Endothelial cell (in vitro differentiated cells): ENCODE measurements around the gene PAM16. TPM values are rescaled to one million over a fixed set of nuclear protein-coding genes. Genes with fewer than 3 reads are reported as not detected.

Experiments used
- DNase-seq: peaks from one replicate; pipeline ENCODE4 v3.0.0; 2021; ENCODE audit warnings: low spot score
- H3K27ac Mint-ChIP-seq: one replicate; pipeline ENCODE4 v1.8.0; 2021; ENCODE audit warnings: mixed read lengths, inconsistent platforms; ENCODE audit not compliant: unreplicated experiment
- H3K27me3 Mint-ChIP-seq: one replicate; pipeline ENCODE4 v1.8.0; 2021; ENCODE audit warnings: mild to moderate bottlenecking, moderate library complexity, mixed read lengths, inconsistent platforms; ENCODE audit not compliant: unreplicated experiment
- H3K36me3 Mint-ChIP-seq: one replicate; pipeline ENCODE4 v1.8.0; 2021; ENCODE audit warnings: mild to moderate bottlenecking, low read depth, mixed read lengths, inconsistent platforms; ENCODE audit not compliant: unreplicated experiment
- H3K4me1 Mint-ChIP-seq: one replicate; pipeline ENCODE4 v1.8.0; 2021; ENCODE audit warnings: mild to moderate bottlenecking, mixed read lengths, inconsistent platforms; ENCODE audit not compliant: unreplicated experiment
- H3K4me3 Mint-ChIP-seq: one replicate; pipeline ENCODE4 v1.8.0; 2021; ENCODE audit warnings: mild to moderate bottlenecking, mixed read lengths, inconsistent platforms; ENCODE audit not compliant: unreplicated experiment
- H3K9me3 Mint-ChIP-seq: one replicate; pipeline ENCODE4 v1.8.0; 2021; ENCODE audit warnings: mixed read lengths, inconsistent platforms; ENCODE audit not compliant: unreplicated experiment
- CTCF ChIP-seq: fragments of 200-600 bp; sonication (generic); IDR thresholded peaks from one replicate; pipeline ENCODE4 v1.5.0; 2021; ENCODE audit warnings: antibody characterized with exemption; ENCODE audit not compliant: unreplicated experiment
- total RNA-seq: library from RNA; stranded (reverse); fragmentation: NEBNext Ultra II Directional; extraction: Animal tissue kit (Norgen Biotek cat#: 25700); gene quantifications from one replicate; pipeline ENCODE4 v1.2.1, GENCODE V29; 2021; ENCODE audit not compliant: unreplicated experiment

Gene PAM16
- total RNA-seq, 1 donor from 2014 or later = 29.5 TPM

GRCh38 chr16:4365014-4365406 is 13.9 kb upstream of the PAM16 start:
- TF ChIP-seq CTCF = no peak
- Mint-ChIP-seq H3K4me3 (no peak overlapping the region), H3K36me3 (peaks cover 4% of the 10 kb centered on the region), H3K27me3 (peaks cover 6% of the 10 kb centered on the region), H3K9me3 (no peaks in the 10 kb centered on the region), H3K27ac (no peak overlapping the region), H3K4me1 (no peaks in the 10 kb centered on the region)
- no peak for DNase-seq

- H3K27me3 Mint-ChIP-seq = peaks cover 6% of the 10 kb centered on the region
- no peak overlapping the region for H3K27ac Mint-ChIP-seq
- peaks cover 4% of the 10 kb centered on the region for H3K36me3 Mint-ChIP-seq
- no peaks in the 10 kb centered on the region for H3K9me3 Mint-ChIP-seq
- no peak for DNase-seq
- TF ChIP-seq CTCF = no peak
- H3K4me1 Mint-ChIP-seq = no peaks in the 10 kb centered on the region
- no peak overlapping the region for H3K4me3 Mint-ChIP-seq
These were observed 13.3 kb upstream of the PAM16 start for GRCh38 chr16:4364196-4365013.

- no peak for DNase-seq
- no peak for TF ChIP-seq CTCF
- H3K36me3 Mint-ChIP-seq = peaks cover 4% of the 10 kb centered on the region
- no peaks in the 10 kb centered on the region for H3K9me3 Mint-ChIP-seq
- no peaks in the 10 kb centered on the region for H3K4me1 Mint-ChIP-seq
- peak overlapping the region; percentile 56 for H3K4me3 Mint-ChIP-seq
- H3K27ac Mint-ChIP-seq = no peak overlapping the region
- peaks cover 7% of the 10 kb centered on the region for H3K27me3 Mint-ChIP-seq
These were observed 11.5 kb upstream of the PAM16 start for GRCh38 chr16:4362476-4363135.

- no peak overlapping the region for H3K4me3 Mint-ChIP-seq
- no peak for TF ChIP-seq CTCF
- no peak overlapping the region for H3K27ac Mint-ChIP-seq
- peaks cover 4% of the 10 kb centered on the region for H3K36me3 Mint-ChIP-seq
- no peak for DNase-seq
- no peaks in the 10 kb centered on the region for H3K4me1 Mint-ChIP-seq
- peaks cover 6% of the 10 kb centered on the region for H3K27me3 Mint-ChIP-seq
- no peaks in the 10 kb centered on the region for H3K9me3 Mint-ChIP-seq
These were observed 10.8 kb upstream of the PAM16 start for GRCh38 chr16:4361944-4362311.
